GM12873 (cell line): ENCODE results near the gene ARMC2.

Experiments used
- CTCF ChIP-seq: IDR thresholded peaks from 2 replicates; pipeline ENCODE4 v1.5.1; 2012; ENCODE audit warnings: low read depth, mild to moderate bottlenecking, moderate library complexity, low read length, control low read depth; ENCODE audit not compliant: insufficient read depth; ENCODE audit errors: missing control alignments

ARMC2 gene

GRCh38 chr6:108968325-108969316 lies 120.4 kb downstream of the ARMC2 start:
- no peak for TF ChIP-seq CTCF

- TF ChIP-seq CTCF: no peak
Observed at GRCh38 chr6:108969776-108970175, 121.6 kb downstream of the ARMC2 start.

- TF ChIP-seq CTCF: no peak
Observed at GRCh38 chr6:108974201-108974600, 126.0 kb downstream of the ARMC2 start.

- TF ChIP-seq CTCF: no peak
Observed at GRCh38 chr6:108982154-108983113, 134.2 kb downstream of the ARMC2 start.

- TF ChIP-seq CTCF: no peak
Observed at GRCh38 chr6:108983151-108983550, 134.9 kb downstream of the ARMC2 start.

- no peak for TF ChIP-seq CTCF
Observed at GRCh38 chr6:108985301-108985700, 137.1 kb downstream of the ARMC2 start.

GRCh38 chr6:108987156-108987555 lies 138.9 kb downstream of the ARMC2 start:
- TF ChIP-seq CTCF: no peak
